ENCODE measurements around the gene UGT1A3. TPM values are rescaled to one million over a fixed set of nuclear protein-coding genes. Genes with fewer than 3 reads are reported as not detected.

UGT1A3 gene
- total and polyA plus RNA-seq, 10 of the 15 experiments (the other 5 are each of a cell fraction or from before 2014, with no cell fraction given) = not detected

GRCh38 chr2:233684640-233685039 lies 44.2 kb upstream of the UGT1A3 start:
- Histone ChIP-seq H3K27ac (ENCODE audit: control insufficient read depth, insufficient read depth) (no peak overlapping the region), H3K36me3 (ENCODE audit: control insufficient read depth in 2 of 2, insufficient read depth in 2 of 2, low read length in 1 of 2) (no peaks in the 10 kb centered on the region), H3K9me3 (replicated peaks; ENCODE audit: control insufficient read depth, insufficient read depth, low read length) (no peaks in the 10 kb centered on the region), H3K27me3 (replicated peaks in 1 of 2; ENCODE audit: control insufficient read depth in 2 of 2, insufficient read depth in 2 of 2, low read length in 1 of 2) (no peaks in the 10 kb centered on the region; a peak in 2 of 4 replicates), H4K20me1 (ENCODE audit: control insufficient read depth, insufficient read depth) (no peaks in the 10 kb centered on the region), H3K79me2 (ENCODE audit: control insufficient read depth, insufficient read depth, low read length) (no peaks in the 10 kb centered on the region), H3K4me2 (ENCODE audit: control insufficient read depth, insufficient read depth) (no peak overlapping the region), H3K4me1 (ENCODE audit: control insufficient read depth, insufficient read depth, low read length) (no peaks in the 10 kb centered on the region), H3K4me3 (no peak overlapping the region), H3K9ac (ENCODE audit: control insufficient read depth, insufficient read depth, low read length) (no peak overlapping the region), H2AFZ (ENCODE audit: control insufficient read depth, low read depth, low read length) (no peak overlapping the region)
- ChIA-PET POLR2A (no interaction called here), SMC1A (ENCODE audit: uncharacterized antibody, unreplicated experiment) (no interaction called here), RAD21 (ENCODE audit: unreplicated experiment) (no interaction called here), CTCF (no interaction called here)
- ATAC-seq (no peak), FAIRE-seq (no peak), DNase-seq (ENCODE audit: low read depth, low spot score) (no peak)
- no peak for TF ChIP-seq SIX5 (IDR thresholded peaks at IDR 0.05; ENCODE audit: low read depth, low read length, severe bottlenecking)
- no peak for TF ChIP-seq POU2F2 (IDR thresholded peaks at IDR 0.05; ENCODE audit: borderline replicate concordance, low read depth, low read length)
- TF ChIP-seq PRDM15 (CRISPR knock-in tag; IDR thresholded peaks at IDR 0.05) = no peak
- no peak for TF ChIP-seq FOXK2 (IDR thresholded peaks at IDR 0.05)
- no peak for TF ChIP-seq MYB (IDR thresholded peaks at IDR 0.05; ENCODE audit: borderline replicate concordance, low read depth, low read length)
- no peak for TF ChIP-seq HDGF (IDR thresholded peaks at IDR 0.05)
- TF ChIP-seq ZZZ3 (IDR thresholded peaks at IDR 0.05; ENCODE audit: control insufficient read depth, insufficient read length, low read depth) = no peak
- no peak for TF ChIP-seq TARDBP (IDR thresholded peaks at IDR 0.05; ENCODE audit: borderline replicate concordance)
- no peak for TF ChIP-seq RAD51 (IDR thresholded peaks at IDR 0.05)
- TF ChIP-seq MEF2A (IDR thresholded peaks at IDR 0.05; ENCODE audit: insufficient read depth, low read depth, low read length) = no peak
- TF ChIP-seq BHLHE40 (IDR thresholded peaks at IDR 0.05; ENCODE audit: borderline replicate concordance in 1 of 2, low read depth in 2 of 2, low read length in 1 of 2) = no peak
- no TSS peak for BruUV-seq (replicated peaks)
- intact Hi-C loops (cut with micrococcal nuclease; ENCODE audit: unreplicated experiment) = no loop called here
- WGBS (ENCODE audit: insufficient coverage, insufficient replicate concordance, low lambda C conversion rate, missing lambda C conversion rate) = 5% methylated on average over 1 of the region's 1 CpG
- in situ Hi-C loops (cut with MboI) = no loop called here

Data from GM12878 (cell line).